Measurements from ENCODE around the gene IQCB1. TPM values are rescaled to one million over a fixed set of nuclear protein-coding genes. Genes with fewer than 3 reads are reported as not detected.
"Not testable (repeated sequence)": the region's sequence is repeated elsewhere in the genome, so short reads cannot be mapped to it uniquely, and the experiment has no call there.

The IQCB1 gene
- total RNA-seq, 6 experiments from 2014 or later: 8.4 to 11.9 (median 10.1) TPM

- no peaks in the 10 kb centered on the region for H3K9me3 Mint-ChIP-seq
Measured at GRCh38 chr3:121869736-121870135, 34.9 kb upstream of the IQCB1 start.

GRCh38 chr3:121863801-121864200 lies 28.9 kb upstream of the IQCB1 start:
- H3K4me3 Mint-ChIP-seq: no peak overlapping the region

More at GRCh38 chr3:121869736-121870135, 34.9 kb upstream of the IQCB1 start:
- no peak for TF ChIP-seq CTCF (IDR thresholded peaks at IDR 0.05)
- Mint-ChIP-seq H3K27ac (no peak overlapping the region), H3K4me1 (ENCODE audit: low read depth) (no peaks in the 10 kb centered on the region), H3K4me3 (no peak overlapping the region), H3K36me3 (ENCODE audit: low read depth) (no peaks in the 10 kb centered on the region), H3K27me3 (ENCODE audit: insufficient read depth) (no peaks in the 10 kb centered on the region)
- no peak for DNase-seq

GRCh38 chr3:121863247-121863646 lies 28.4 kb upstream of the IQCB1 start:
- H3K4me1 Mint-ChIP-seq (ENCODE audit: low read depth); H3K4me3 Mint-ChIP-seq: not testable (repeated sequence)

More at GRCh38 chr3:121863801-121864200, 28.9 kb upstream of the IQCB1 start:
- H3K36me3 Mint-ChIP-seq (ENCODE audit: low read depth): no peaks in the 10 kb centered on the region
- no peaks in the 10 kb centered on the region for H3K27me3 Mint-ChIP-seq (ENCODE audit: insufficient read depth)
- H3K9me3 Mint-ChIP-seq: no peaks in the 10 kb centered on the region
- H3K27ac Mint-ChIP-seq: no peak overlapping the region
- no peaks in the 10 kb centered on the region for H3K4me1 Mint-ChIP-seq (ENCODE audit: low read depth)
- DNase-seq: no peak
- TF ChIP-seq CTCF (IDR thresholded peaks at IDR 0.05): no peak

GRCh38 chr3:121857778-121858177 lies 22.9 kb upstream of the IQCB1 start:
- H3K36me3 Mint-ChIP-seq (ENCODE audit: low read depth); H3K4me3 Mint-ChIP-seq; H3K4me1 Mint-ChIP-seq (ENCODE audit: low read depth); DNase-seq; H3K9me3 Mint-ChIP-seq; H3K27ac Mint-ChIP-seq; H3K27me3 Mint-ChIP-seq (ENCODE audit: insufficient read depth): not testable (repeated sequence)

More at GRCh38 chr3:121863247-121863646, 28.4 kb upstream of the IQCB1 start:
- not testable (repeated sequence) for DNase-seq; H3K36me3 Mint-ChIP-seq (ENCODE audit: low read depth); H3K27me3 Mint-ChIP-seq (ENCODE audit: insufficient read depth); H3K27ac Mint-ChIP-seq; H3K9me3 Mint-ChIP-seq

GRCh38 chr3:121855555-121855954 lies 20.7 kb upstream of the IQCB1 start:
- no peak overlapping the region for H3K4me3 Mint-ChIP-seq
- peak; percentile 46 for TF ChIP-seq CTCF (IDR thresholded peaks at IDR 0.05)
- H3K27ac Mint-ChIP-seq: no peak overlapping the region
- no peaks in the 10 kb centered on the region for H3K36me3 Mint-ChIP-seq (ENCODE audit: low read depth)
- DNase-seq: no peak
- H3K4me1 Mint-ChIP-seq (ENCODE audit: low read depth): no peaks in the 10 kb centered on the region
- no peaks in the 10 kb centered on the region for H3K27me3 Mint-ChIP-seq (ENCODE audit: insufficient read depth)
- no peaks in the 10 kb centered on the region for H3K9me3 Mint-ChIP-seq

GRCh38 chr3:121852256-121852655 lies 17.4 kb upstream of the IQCB1 start:
- Mint-ChIP-seq H3K4me3 (no peak overlapping the region), H3K27ac (no peak overlapping the region), H3K36me3 (ENCODE audit: low read depth) (no peaks in the 10 kb centered on the region), H3K9me3 (no peaks in the 10 kb centered on the region), H3K4me1 (ENCODE audit: low read depth) (no peaks in the 10 kb centered on the region), H3K27me3 (ENCODE audit: insufficient read depth) (no peaks in the 10 kb centered on the region)
- no peak for DNase-seq
- no peak for TF ChIP-seq CTCF (IDR thresholded peaks at IDR 0.05)

DNA sequence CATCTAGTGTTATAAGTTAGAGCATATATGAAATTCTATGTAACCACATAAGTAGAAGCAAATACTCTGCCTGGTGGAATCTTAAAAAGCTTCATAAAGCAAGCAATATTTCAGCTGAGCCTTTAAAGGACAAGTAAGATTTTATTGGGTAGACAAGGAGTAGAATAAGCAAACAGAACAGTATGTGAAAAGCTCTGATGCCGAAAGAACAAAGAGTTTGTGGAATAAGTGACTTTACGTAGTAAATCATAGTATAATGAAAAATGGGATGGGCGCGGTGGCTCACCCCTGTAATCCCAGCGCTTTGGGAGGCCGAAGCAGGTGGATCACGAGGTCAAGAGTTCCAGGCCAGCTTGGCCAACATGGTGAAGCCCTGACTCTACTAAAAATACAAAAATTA lies 10.0 kb upstream of the IQCB1 start:
- H3K4me3 Mint-ChIP-seq: no peak overlapping the region
- no peaks in the 10 kb centered on the region for H3K27me3 Mint-ChIP-seq (ENCODE audit: insufficient read depth)
- DNase-seq: no peak
- H3K36me3 Mint-ChIP-seq (ENCODE audit: low read depth): no peaks in the 10 kb centered on the region
- TF ChIP-seq CTCF (IDR thresholded peaks at IDR 0.05): no peak
- H3K9me3 Mint-ChIP-seq: no peaks in the 10 kb centered on the region
- H3K27ac Mint-ChIP-seq: no peak overlapping the region
- no peaks in the 10 kb centered on the region for H3K4me1 Mint-ChIP-seq (ENCODE audit: low read depth)

Data from HFFc6 (cell line).